Gastrocnemius medialis (tissue), 4 donors: ENCODE data around the gene THOC5. TPM values are rescaled to one million over a fixed set of nuclear protein-coding genes. Genes with fewer than 3 reads are reported as not detected.
A peak's percentile ranks its signal among the peaks of the same experiment; 100 is the strongest.
"Not testable (repeated sequence)": the region's sequence is repeated elsewhere in the genome, so short reads cannot be mapped to it uniquely, and the experiment has no call there.

Experiments used
- ATAC-seq, 2 donors: fragments of 150-250 bp; one replicate each; pipeline ENCODE4 v1.9.1; 2016
- DNase-seq, 2 donors: peaks; one replicate each; pipeline ENCODE4 v3.0.0-alpha.2; 2019
- H3K27ac ChIP-seq, 4 donors: fragments of 200-600 bp; sonication (generic); 1 replicate in 1 of 4; 2 replicates in 3 of 4; pipeline ENCODE4 v1.5.1; 2016 to 2018; ENCODE audit warnings: mild to moderate bottlenecking in 2 of 4, moderate library complexity in 1 of 4
- H3K27me3 ChIP-seq, 3 donors: fragments of 200-600 bp; sonication (generic) in 2 of 3; 1 replicate in 1 of 3; 2 replicates in 2 of 3; pipeline versions ENCODE4 v1.5.1 to v1.6.0; 2016 to 2019; ENCODE audit warnings: mild to moderate bottlenecking in 1 of 3, moderate library complexity in 1 of 3
- H3K36me3 ChIP-seq, 2 donors: fragments of 200-600 bp; sonication (generic) in 1 of 2; one replicate each; pipeline ENCODE4 v1.5.1; 2017 to 2018
- H3K4me1 ChIP-seq, 2 donors: fragments of 200-600 bp; sonication (generic) in 1 of 2; one replicate each; pipeline ENCODE4 v1.5.1; 2016 to 2017; ENCODE audit warnings: mild to moderate bottlenecking in 2 of 2
- H3K4me3 ChIP-seq, 4 donors: fragments of 200-600 bp; sonication (generic) in 3 of 4; 1 replicate in 1 of 4; 2 replicates in 3 of 4; pipeline ENCODE4 v1.5.1; 2016 to 2019; ENCODE audit warnings: mild to moderate bottlenecking in 2 of 4
- H3K9me3 ChIP-seq, 3 donors: fragments of 200-600 bp; sonication (generic) in 2 of 3; 1 replicate in 1 of 3; 2 replicates in 2 of 3; pipeline ENCODE4 v1.5.1; 2016 to 2019
- CTCF ChIP-seq, 5 experiments: fragments of 450-650 bp in 3 of 5; fragments of 200-600 bp in 2 of 5; sonication (generic) in 2 of 5; IDR thresholded peaks in 4 of 5; conservative IDR thresholded peaks in 1 of 5; 1 replicate in 4 of 5; 2 replicates in 1 of 5; pipeline ENCODE4 v1.5.1; 2016 to 2019; ENCODE audit warnings: antibody characterized with exemption in 5 of 5, mild to moderate bottlenecking in 3 of 5, moderate library complexity in 3 of 5
- POLR2A ChIP-seq, 2 donors: fragments of 450-650 bp; IDR thresholded peaks; one replicate each; pipeline ENCODE4 v1.6.1; 2017; ENCODE audit warnings: antibody characterized with exemption in 2 of 2, mild to moderate bottlenecking in 2 of 2, moderate library complexity in 2 of 2
- in situ Hi-C, 4 donors: fragments of 200-750 bp; cut with MboI; loops; one replicate each; pipeline versions ENCODE4 v1.15.0 to v1.8.0; 2017; ENCODE audit warnings: low sequenced_read_pairs in 4 of 4
- intact Hi-C: fragments of 100-400 bp; cut with DNase I; formaldehyde crosslinking; loops from one replicate; pipeline ENCODE4 v1.15.1; 2023; ENCODE audit warnings: low total_unique reads
- total RNA-seq, 4 donors: library from RNA; depleted of rRNA; stranded (reverse); fragments of >200 nt; gene quantifications; one replicate each; pipeline versions ENCODE4 v1.1.0 to v1.2.3, GENCODE V29; 2016

THOC5 gene
- total RNA-seq, 4 donors from 2014 or later, result 38.4 to 71.4 (median 56.3) TPM

- in situ Hi-C loops, result no loop called here
- no peak overlapping the region for H3K27ac ChIP-seq
Measured at GRCh38 chr22:29593923-29594322, 40.4 kb upstream of the THOC5 start.

GRCh38 chr22:29587938-29588699, 34.6 kb upstream of the THOC5 start:
- TF ChIP-seq POLR2A (IDR thresholded peaks at IDR 0.05), result no peak
- no peak for TF ChIP-seq CTCF (IDR thresholded peaks at IDR 0.05 in 4 of 5, conservative IDR thresholded peaks at IDR 0.05 in 1 of 5)
- Histone ChIP-seq H3K27me3 (no peaks in the 10 kb centered on the region), H3K4me3 (no peak overlapping the region), H3K27ac (no peak overlapping the region), H3K36me3 (no peaks in the 10 kb centered on the region), H3K4me1 (no peaks in the 10 kb centered on the region), H3K9me3 (no peaks in the 10 kb centered on the region)
- DNase-seq, result no peak
- in situ Hi-C loops (no loop called here), intact Hi-C loops (no loop called here)
- peak in 1 of 2 donors; percentile 24 for ATAC-seq

More at GRCh38 chr22:29593923-29594322, 40.4 kb upstream of the THOC5 start:
- Histone ChIP-seq H3K4me3 (no peak overlapping the region), H3K27me3 (no peaks in the 10 kb centered on the region), H3K4me1 (no peaks in the 10 kb centered on the region), H3K36me3 (no peaks in the 10 kb centered on the region), H3K9me3 (no peaks in the 10 kb centered on the region)
- no peak for TF ChIP-seq CTCF (IDR thresholded peaks at IDR 0.05 in 4 of 5, conservative IDR thresholded peaks at IDR 0.05 in 1 of 5)
- no peak for TF ChIP-seq POLR2A (IDR thresholded peaks at IDR 0.05)
- DNase-seq (no peak), ATAC-seq (no peak)
- intact Hi-C loops, result no loop called here

- intact Hi-C loops, H3K27me3 ChIP-seq, DNase-seq: not testable (repeated sequence)
Measured at GRCh38 chr22:29586193-29586705, 32.7 kb upstream of the THOC5 start.

DNA sequence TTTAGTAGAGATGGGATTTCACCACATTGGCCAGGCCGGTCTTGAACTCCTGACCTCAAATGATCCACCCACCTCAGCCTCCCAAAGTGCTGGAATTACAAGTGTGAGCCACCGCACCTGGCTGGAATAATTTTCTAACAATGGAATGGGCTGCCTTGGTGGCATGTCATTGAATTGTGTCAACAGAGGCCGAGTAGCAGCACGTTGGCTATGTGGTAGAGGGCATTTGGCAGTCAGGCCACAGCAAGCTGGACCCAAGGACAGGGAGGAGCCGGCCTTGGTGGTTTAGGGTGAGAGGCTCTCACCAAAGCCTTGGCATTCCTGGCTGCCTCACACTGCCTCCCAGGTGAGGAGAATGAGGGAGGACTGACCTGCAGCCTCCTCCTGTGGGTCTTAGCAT, 31.4 kb upstream of the THOC5 start:
- H3K9me3 ChIP-seq, result no peaks in the 10 kb centered on the region
- H3K4me3 ChIP-seq, result no peak overlapping the region
- no peaks in the 10 kb centered on the region for H3K4me1 ChIP-seq
- in situ Hi-C loops (no loop called here), intact Hi-C loops (no loop called here)
- no peaks in the 10 kb centered on the region for H3K36me3 ChIP-seq
- TF ChIP-seq POLR2A (IDR thresholded peaks at IDR 0.05), result no peak
- TF ChIP-seq CTCF (IDR thresholded peaks at IDR 0.05 in 4 of 5, conservative IDR thresholded peaks at IDR 0.05 in 1 of 5), result no peak
- DNase-seq (no peak), ATAC-seq (no peak)
- H3K27me3 ChIP-seq, result peaks cover 0 to 11% (median 6%) of the 10 kb centered on the region in 3 donors
- no peak overlapping the region for H3K27ac ChIP-seq

More at GRCh38 chr22:29586193-29586705, 32.7 kb upstream of the THOC5 start:
- H3K27ac ChIP-seq, H3K4me3 ChIP-seq, ATAC-seq, H3K9me3 ChIP-seq, in situ Hi-C loops, H3K4me1 ChIP-seq, H3K36me3 ChIP-seq: not testable (repeated sequence)

DNA sequence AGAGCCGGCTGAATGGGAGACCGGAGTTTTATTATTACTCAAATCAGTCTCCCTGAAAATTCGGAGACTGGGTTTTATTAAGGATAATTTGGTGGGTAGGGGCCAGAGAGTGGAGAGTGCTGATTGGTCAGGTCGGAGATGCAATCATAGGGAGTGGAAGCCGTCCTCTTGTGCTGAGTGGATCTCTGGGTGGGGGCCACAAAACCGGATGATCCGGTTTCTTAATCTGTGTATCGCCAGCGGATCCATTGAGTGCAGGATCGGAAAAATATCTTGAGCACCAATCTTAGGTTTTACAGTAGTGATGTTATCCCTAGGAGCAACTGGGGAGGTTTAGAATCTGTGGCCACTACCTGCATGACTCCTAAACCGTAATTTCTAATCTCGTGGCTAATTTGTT, 28.2 kb upstream of the THOC5 start:
- H3K27ac ChIP-seq, result no peak overlapping the region
- DNase-seq (no peak), ATAC-seq (no peak)
- in situ Hi-C loops, result no loop called here
- no peaks in the 10 kb centered on the region for H3K4me1 ChIP-seq
- TF ChIP-seq POLR2A (IDR thresholded peaks at IDR 0.05) (no peak), CTCF (IDR thresholded peaks at IDR 0.05 in 4 of 5, conservative IDR thresholded peaks at IDR 0.05 in 1 of 5) (no peak)
- no peaks in the 10 kb centered on the region for H3K36me3 ChIP-seq
- no peaks in the 10 kb centered on the region for H3K9me3 ChIP-seq
- no peak overlapping the region for H3K4me3 ChIP-seq
- intact Hi-C loops, result no loop called here
- H3K27me3 ChIP-seq, result peaks cover 0 to 11% (median 6%) of the 10 kb centered on the region in 3 donors
